Fibroblast of pulmonary artery (primary cell): ENCODE data around the gene ZNRD2.

Source experiments
- DNase-seq: peaks from one replicate; pipeline ENCODE4 v3.0.0-alpha.2; 2010; ENCODE audit warnings: low read depth
- H3K4me3 ChIP-seq: replicated peaks from 2 replicates; pipeline ENCODE4 v1.5.1; 2011; ENCODE audit warnings: low read depth, mild to moderate bottlenecking, control low read depth, low read length, moderate library complexity
- CTCF ChIP-seq: IDR thresholded peaks from 2 replicates; pipeline ENCODE4 v1.5.1; 2011; ENCODE audit warnings: mild to moderate bottlenecking, control low read depth, low read length, inconsistent platforms; ENCODE audit errors: missing control alignments

ZNRD2 gene

GRCh38 chr11:65592858-65593517, 22.7 kb downstream of the ZNRD2 start:
- TF ChIP-seq CTCF, result no peak

DNA sequence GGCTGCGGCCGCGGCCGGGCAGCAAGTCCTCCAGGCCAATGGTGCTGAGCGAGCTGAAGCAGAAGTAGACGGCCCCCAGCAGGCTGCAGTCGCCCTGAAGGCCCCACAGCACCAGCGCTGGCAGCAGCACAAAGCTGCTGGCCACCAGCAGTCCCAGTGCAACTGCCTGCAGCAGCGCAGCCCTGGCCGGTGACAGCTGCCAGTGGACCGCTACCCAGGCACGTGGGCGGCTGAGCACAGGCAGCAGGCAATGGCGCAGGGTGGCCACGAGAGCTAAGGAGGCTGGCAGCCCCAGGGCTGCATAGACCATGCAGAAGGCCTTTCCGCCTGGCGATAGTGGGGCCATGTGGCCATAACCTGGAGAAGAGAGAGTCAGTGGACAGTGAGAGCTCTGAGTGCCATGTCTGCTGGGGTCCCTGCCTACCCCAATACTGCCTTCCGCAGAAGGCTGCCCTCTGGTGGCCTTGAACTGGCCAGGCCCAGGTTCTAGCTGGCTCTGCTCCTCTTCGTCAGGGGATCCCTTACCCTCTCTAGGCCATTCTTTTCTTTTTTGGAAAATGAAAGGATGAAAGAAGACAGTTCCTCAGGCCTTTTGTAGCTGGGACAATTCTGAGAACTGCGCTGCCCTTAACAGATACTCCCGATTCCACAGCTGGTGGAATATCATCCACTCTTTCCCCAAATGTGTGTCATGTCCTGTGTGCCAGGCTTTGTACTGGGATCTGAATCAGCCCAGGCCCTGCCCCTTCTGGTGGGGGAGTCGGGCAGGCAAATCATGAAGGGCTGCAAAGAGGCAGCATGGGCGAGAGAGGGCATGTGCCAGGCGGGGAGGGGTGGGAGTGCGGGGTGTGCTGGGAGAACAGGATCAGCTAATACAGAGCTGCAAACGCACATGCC, 23.5 kb downstream of the ZNRD2 start:
- H3K4me3 ChIP-seq, result no peak overlapping the region
- peak; percentile 41 for DNase-seq
- TF ChIP-seq CTCF, result peak; percentile 73

More at GRCh38 chr11:65592858-65593517, 22.7 kb downstream of the ZNRD2 start:
- DNase-seq, result no peak
- no peak overlapping the region for H3K4me3 ChIP-seq

- DNase-seq, result no peak
- TF ChIP-seq CTCF, result no peak
- H3K4me3 ChIP-seq, result no peak overlapping the region
Observed at GRCh38 chr11:65595131-65595530, 24.9 kb downstream of the ZNRD2 start.

DNA sequence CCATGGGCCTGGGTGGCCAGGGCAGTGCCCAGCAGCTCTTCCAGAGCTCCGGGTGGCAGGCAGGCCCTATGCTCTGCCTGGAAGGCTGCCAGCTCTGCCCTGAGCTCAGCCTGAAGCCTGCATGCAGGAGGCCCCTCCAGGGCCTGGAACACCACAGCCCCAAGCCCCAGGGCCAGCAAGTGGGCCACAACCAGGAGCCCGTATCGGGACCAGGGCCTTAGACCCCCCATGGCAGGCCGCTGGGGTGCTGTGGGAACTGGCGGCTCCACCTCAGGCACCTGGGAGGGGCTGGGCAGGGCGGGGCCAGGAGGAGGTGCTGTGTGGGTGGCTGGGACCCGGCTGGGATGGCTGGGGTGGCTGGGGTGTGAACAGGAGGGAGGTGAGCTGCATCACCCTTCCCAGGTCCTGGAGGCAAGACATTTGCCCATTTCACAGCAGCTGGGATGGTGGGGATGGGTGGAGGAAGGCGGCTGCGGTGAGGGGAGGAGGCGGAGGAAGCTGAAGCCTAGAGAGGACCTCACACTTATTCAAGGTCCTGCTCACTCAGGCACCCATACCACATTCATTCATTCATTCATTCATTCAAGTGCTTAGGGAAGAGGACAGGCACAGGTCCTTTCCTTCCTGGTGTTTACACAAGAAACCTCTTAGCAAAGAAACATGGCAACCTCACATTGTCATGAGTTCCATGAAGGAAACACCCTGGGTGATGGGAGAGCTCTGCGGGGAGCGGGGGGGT, 25.4 kb downstream of the ZNRD2 start, which contains the start of gene KCNK7:
KCNK7 (minus strand) TSS at position 258 of the 739 bp plus-strand sequence; CDS start at position 230, 28 bp downstream.
- H3K4me3 ChIP-seq, result no peak within 1 kb of the TSS
- DNase-seq, result no peak
- TF ChIP-seq CTCF, result no peak

- no peak overlapping the region for H3K4me3 ChIP-seq
- no peak for TF ChIP-seq CTCF
- DNase-seq, result no peak
Observed at GRCh38 chr11:65596520-65596919, 26.2 kb downstream of the ZNRD2 start.

DNA sequence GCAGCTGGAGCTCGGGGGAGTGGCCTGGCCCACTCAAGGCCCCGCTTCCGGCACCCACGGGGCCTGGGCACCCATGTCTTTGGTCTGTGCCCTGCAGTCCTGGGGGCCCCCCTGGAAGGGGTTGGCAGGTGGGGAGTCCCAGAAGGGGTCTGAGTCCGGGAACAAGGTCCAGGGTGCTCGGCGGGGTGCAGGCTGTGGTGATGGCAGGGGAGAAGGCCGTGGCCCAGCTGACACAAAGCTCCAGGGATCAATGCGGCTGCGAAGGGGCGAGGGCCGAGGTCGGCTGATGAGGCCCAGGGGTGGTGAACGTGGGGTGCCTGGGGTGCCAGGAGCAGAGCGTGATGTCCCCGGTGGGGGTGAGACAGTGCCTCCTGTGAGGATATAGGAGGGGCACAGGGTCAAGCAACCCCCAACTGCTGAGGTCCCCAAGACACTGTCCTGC, 28.0 kb downstream of the ZNRD2 start:
- DNase-seq, result no peak
- H3K4me3 ChIP-seq, result no peak overlapping the region
- no peak for TF ChIP-seq CTCF
